HG03565 (cell line): Measurements from ENCODE around the gene CLK4.

Source experiments
- ATAC-seq: cut with Tn5 transposase; IDR thresholded peaks from one replicate; pipeline ENCODE4 v1.9.1; 2021; ENCODE audit warnings: mild to moderate bottlenecking, moderate library complexity; ENCODE audit not compliant: unreplicated experiment

CLK4 gene

DNA sequence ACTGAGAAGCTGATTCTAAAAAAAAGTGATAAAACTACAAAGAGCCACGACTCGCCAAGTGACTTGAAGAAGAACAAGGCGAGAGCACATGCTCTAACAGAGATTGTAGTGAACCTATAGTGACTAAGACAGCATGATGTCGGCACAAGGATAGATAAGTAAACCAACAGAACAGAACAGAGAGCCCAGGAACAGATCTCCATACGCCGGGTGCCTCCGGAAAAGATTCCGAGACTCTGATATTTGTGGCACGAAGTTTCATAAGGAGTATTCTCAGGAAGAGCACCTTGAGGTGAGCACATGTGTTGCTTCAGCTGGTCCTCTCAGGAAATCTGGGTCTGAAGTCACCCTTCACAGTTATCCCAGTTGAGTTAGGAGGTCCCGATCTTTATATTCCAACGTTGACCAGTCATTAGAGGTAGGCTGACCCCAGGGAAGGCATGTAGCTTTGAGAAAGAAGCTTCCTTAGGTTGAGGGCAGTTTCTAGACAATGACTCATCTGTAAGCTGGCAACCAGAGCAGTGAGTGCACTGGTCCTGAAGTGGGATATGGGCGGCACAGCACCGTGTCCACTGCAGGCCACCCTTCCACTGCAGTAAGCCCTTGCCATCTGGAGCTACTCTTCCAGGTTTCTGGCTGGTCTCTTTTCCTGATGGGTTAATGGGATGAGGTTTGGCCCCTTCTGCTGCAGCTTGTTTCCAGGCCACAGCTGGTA lies 13.6 kb upstream of the CLK4 start:
- ATAC-seq, result no peak

DNA sequence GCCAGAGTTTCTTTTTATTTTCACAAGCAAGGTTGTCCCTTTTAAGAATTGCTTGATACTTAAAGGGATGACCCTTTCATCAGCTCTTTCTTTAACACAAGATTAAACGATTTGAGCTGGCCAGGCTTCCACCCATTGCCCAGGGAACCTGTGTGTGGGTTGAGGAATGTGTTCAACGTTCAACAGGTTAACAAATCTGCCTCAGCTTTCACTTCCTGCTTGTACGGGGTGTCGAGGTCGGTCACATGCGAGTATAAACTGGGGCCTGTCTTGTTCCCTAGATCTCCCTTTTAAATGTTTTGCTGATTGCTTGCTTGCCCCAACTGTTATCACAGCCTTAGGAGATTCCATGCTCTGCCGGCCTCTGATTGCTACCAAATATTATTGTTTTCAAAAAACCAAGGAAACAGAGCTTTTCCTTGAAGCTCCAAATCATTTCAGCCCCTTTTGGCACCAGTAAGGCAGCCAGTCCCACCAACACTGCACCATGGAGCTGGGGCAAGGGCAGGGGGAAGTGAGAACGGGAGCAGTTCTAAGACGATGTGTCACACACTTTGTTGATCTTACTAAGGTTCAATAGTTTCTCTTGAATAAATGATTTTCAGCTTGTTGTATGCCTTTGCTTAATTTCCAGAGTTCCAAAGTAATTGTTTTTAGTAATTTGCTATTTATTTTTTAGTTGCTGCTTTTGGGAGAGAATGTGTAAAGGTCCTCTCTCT lies 10.7 kb upstream of the CLK4 start:
- no peak for ATAC-seq

DNA sequence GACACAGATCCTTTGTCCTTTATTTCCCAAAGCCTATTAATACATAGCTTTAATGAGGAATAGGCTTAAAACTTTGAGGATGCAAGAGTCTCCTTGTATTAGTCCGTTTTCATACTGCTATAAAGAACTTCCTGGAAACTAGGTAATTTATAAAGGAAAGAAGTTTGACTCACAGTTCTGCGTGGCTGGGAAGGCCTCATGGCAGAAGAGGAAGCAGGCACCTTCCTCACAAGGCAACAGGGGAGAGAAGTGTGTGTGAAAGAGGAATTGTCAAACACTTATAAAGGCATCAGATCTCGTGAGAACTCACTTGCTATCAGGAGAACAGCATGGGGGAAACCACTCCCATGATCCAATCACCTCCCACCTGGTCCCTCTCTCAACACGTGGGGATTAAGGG lies 5.4 kb upstream of the CLK4 start:
- no peak for ATAC-seq

DNA sequence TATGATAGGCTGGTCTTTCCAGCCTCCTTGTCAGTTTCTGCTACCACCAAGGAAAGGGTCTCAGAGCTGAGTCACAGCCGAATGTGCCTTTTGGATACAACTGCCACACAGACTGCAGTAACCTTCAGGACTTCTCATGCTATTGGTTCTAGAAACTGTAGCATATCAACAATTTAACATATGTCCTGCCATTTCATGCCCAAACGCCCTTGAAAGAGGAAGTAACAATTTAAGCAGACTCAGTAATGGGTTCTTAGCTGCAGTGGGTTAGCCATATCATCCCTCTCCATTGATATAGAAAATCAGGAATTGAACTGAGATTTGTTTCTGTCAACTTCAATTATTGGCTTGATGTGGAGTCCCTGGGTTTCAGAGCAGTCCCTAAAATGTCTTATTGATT lies 4.1 kb upstream of the CLK4 start:
- ATAC-seq, result no peak

DNA sequence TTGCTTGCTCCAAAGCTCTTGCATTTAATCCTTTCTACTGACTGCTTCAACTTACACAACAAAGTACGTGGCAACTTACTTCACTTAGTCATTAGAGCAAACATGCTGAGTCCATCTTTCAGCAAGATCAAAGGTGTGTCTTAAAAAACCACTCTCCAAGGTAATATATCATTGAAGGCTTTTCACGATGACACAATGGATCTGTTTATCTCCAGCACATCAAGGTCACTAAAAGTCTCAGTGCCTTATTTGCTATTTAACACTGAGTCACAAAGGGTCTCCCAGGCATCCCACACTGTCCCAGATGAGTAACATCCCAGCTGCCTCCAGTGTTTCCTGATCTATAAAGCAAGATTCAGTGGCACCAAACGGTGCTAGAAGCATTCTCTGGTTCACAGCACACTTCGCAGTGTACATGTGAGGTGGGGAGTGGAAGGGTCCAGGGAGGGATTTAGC lies 3.7 kb upstream of the CLK4 start:
- no peak for ATAC-seq

DNA sequence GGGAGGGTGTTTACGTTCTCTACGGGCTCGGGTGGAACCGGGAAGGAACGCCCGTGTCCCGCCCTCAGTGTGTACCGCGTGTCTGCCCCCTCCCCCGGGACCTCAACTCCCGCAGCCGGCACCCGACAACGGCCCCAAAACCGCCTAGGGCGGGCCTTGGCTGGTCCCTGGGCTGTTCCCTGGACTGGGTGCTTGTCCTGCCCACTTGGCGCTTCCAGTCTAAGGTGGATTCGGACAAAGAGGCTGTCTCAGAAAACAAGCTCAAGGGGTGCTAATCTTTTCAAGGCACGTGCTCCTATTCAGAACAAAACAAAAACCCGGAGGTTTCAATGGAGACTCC lies 379 bp upstream of the CLK4 start:
- ATAC-seq, result no peak

DNA sequence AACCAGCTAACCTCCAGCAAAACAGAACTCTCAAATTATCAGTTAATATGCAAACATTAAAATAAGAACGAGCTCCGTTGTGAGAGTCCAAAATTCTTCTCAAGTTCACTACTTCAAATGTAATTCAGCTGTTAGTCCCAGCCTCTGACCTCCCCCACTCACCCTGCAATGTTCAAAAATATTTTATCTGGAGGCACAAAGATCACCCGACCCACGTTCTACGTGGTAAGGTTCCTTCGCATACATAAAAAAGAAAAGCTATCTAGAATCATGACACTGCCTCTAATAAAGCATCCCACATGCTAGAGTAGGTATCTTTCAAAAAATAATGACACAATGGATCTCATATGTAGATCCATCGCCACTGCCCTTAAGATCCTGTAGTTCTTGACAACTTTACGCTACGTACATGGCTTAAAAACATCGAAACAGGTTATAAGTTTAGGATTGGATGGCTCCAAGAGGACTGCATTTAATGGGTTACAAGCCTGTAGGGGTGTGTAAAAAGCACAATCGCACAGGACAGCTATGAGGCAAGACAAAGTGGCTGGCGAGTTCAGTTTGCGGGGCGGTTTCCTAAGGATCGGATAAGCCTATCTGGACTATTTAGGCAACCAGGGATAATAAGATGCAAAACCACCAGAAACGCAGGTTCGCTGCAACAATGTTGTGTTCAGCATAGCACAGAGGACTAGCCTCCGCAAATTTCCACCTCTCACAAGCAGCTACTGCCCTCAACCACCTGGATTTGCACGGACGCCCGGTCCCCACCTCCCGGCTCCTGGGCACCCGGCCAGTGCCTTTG lies 969 bp downstream of the CLK4 start:
- ATAC-seq, result peak; percentile 8

DNA sequence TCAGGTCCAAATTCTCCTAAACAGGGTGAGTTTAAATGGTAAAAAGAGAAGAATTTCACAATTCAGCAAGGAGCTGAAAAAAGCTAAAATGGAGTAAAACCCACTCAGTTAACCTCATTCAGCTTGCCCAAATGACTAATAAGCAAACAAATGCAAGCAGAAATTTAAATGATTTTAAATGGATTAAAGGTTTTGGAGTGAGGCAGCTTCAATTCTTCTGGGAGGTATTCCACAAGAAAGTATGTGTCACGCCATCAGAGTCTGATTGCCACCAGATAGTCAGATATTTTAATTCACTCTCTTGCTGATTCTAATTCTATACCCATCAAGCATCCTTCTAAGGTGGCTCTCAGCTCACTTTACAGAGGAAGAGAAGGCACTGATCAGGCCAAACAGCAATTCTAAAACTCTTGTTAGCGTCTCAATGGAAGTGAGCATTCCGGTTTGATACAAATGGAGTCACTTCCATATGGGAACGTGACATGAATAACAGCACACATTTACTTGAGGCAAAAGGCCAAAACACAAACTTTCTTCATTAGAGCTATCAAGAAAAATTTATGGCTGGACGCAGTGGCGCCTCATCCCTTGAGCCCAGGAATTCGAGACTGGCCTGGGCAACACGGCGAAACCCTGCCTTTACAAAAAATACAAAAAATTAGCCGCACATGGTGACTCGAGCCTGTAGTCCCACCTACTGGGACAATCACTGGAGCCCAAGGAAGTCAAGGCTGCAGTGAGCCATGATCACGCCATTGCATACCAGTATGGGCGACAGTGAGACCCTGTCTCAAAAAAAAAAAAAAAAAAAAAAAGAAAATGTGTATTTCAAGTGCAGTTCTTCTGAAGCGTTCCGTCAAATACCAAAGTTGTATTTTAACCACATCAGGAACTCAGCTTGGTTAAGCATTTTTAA lies 2.0 kb downstream of the CLK4 start:
- ATAC-seq, result no peak

DNA sequence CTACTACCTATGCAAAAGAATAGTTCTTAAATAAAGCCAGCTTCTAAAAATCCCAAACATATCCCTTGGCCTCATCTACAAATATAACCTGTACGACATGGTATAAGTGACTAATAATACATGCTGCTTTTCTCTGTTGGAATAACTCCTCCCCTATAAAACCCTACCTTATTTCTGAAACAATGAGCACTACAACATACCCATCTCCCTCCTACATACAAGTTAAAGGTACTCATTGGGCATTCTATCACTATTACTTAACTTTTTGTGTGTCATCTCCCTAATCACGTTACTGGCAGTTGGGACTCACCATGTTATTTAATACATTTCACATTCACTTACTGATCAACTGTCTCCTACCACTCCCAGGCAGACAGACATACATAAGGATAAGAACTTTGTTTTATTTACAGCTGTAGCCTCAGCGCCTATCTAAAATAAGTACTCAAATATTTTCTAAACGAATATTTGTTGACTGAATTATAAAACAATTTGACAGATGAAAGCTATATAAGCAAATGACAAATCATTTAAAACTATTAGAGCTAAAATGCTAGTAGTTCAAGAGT lies 4.1 kb downstream of the CLK4 start:
- no peak for ATAC-seq

DNA sequence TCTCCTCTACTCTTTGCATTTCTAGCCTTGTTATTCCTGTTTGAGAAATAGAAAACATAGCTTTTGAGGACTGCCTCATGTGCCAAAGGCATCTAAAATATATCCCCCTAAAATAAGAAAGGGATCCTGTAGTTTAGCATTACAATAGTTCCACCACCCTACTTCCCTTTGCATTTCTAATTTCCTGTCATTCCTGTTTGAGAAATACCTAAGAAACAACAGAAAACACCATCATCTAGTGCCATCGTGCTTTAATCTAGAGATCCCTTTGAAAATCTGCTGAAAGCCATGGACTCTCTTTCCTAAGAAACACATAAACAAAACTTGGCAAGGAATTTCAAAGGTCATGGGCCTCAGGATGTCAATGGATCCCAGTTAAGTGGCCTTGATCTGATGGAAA lies 7.5 kb downstream of the CLK4 start:
- ATAC-seq, result no peak

DNA sequence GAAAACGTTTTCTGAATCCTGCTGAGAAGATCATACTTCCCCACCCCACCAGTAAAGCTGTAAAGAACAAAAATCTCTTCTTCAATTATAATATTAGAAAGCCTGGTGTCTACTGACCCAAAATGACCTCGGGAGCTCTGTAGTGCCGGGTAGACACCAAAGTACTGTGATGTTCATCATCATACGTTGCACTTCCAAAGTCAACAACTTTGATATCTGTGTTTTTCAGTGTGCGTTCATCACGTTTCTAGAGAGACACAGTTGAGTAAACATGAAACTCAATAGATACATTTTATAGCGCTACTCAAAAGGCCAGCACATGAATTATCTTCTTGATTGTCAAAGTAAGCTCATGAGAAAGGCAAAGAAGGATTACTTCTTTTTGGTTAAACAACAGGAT lies 14.6 kb downstream of the CLK4 start:
- ATAC-seq, result no peak

DNA sequence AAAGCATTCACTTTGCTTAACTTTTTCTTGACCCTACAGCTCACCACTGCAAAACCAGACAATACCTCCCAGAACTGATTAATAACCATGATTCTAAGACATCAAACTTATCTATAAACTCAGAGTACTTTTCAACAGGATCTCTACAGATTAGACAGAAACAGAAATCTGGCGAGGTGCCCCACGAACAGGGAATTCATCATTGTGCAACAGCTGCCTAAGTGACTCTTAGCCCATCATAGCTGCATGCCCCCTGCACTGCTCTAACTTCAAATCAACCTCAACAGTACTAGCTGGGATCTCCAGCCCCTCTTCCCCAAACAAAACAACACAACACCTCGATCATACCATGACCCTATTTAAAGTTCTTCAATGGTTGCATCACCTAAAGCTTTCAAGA lies 20.6 kb downstream of the CLK4 start:
- no peak for ATAC-seq

DNA sequence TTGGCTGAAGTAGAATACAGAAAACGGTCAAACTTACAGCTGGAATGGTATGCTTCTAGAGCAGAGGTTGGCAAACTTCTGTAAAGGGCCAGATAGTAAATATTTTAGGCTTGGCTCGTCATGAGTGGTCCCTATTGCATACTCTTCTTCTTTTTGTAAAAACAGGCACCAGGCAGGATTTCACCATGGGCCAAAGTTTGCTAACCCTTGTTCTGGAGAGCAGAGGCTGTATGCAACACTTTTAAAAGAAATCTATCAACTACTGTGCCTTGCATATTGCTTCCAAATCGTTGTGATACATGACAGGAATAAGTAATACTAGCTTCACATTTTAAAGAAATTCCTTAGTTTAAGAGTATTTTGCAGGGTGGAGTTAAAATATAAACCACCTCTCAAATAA lies 21.1 kb downstream of the CLK4 start:
- ATAC-seq, result no peak

DNA sequence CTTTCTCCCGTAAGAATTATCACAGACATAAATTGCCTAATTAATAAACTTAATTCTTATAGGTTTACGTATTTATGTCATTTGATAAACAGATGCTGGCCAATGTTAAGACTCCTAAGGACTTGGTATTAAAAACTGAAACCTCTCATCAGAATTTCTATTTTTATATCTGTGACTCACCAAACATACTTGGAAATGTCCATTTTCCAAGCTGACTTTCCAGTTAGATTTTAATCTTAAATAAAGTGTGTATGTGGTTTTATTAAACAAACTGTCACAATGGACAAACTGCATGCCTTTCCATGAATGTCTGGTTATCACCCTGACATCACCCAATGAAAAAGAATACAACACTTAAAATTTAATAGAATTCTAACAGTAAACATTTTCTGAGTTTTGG lies 24.1 kb downstream of the CLK4 start:
- no peak for ATAC-seq

DNA sequence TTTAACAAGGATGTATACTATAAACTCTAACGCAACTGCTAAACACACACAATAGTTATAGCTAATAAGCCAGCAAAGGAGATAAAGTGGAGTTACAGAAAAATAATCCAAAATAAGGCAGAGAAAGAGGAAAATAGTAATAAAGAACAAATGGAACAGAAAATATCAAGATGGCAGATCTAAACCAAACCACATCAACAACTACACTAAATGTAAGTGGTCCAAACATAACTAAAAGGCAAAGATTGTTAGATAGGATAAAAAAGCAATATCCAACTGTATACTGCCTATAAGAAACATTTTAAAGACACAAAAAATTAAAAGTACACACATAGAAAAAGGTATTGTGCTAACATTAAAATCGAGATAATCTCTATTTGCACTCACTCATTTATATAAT lies 31.1 kb downstream of the CLK4 start:
- ATAC-seq, result no peak

DNA sequence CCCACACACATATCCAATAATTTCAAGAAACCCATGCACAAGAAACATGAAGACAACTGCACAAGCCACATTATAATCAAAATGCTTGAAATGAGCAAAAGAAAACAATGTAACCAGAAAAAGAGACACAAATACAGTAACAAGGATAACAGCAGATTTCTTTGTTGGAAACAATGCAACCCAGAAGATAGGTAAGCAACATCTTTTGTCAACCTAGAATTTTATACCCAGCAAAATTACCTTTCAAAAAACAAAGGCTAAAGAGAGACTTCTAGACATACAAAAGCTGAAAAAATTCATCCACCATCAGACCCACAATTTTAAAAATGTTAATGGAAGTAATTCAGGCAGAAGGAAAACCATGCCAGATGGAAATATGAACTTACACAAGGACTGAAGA lies 31.7 kb downstream of the CLK4 start:
- ATAC-seq, result no peak

DNA sequence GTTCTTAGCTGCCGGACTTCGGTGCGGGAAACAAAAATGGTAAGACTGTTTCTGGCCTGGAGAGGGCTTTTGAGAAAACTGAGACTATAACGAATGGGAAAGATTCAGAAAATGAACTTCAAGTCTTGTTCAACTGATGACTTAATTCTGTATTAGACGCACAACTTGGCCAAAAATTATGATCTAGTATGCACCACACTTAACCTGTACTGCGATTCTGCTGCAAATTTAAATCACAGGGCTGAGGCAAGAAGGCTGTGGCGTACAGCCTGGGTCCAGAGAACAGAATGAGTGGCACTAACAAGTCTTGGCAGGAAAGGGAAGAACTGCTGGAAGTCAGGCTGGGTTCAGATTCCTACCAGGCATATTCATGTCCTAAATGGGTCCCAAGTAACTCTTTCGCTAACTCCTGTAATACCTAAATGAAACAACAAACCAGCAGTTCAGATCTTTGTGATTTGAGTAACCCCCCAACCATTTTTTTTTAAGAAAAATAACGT lies 35.9 kb downstream of the CLK4 start:
- ATAC-seq, result no peak

DNA sequence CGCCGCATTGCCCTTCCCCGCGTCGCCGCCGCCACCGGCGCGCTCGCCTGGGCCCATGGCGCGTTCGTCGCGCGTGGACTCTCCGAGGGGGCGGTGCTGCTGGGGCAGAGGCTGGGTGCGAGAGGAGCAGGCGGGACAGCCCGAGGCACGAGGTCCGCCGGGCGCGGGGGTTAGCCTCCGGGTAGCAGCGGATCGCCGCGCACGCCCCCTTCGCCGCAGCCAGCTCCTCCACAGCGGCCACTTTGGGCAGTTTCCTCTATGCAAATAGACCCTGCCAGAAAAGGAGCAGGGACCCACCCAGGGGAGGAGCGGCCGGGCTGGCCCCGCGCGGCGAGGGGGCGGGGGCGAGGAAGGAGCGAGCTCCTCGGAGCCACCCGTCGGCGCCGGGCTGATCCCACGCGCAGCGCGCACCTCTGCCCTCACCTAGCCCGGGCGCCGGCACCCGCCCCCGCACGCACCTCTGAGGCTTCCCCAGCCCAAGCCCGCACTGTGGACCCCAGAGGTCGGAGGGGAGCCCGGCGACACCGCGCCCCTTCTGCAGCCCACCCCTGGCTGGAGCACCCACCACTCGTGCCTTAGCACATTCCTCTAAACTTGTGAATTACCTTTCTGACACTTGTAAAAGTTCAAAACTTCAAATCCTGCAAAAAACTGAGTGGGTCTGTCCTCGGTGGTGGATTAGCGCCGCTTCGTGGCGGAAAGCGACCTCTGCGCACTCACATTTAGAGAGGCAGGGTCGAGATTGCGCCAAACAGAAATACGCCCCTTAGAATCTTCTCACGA lies 36.5 kb downstream of the CLK4 start, which contains the start of gene COL23A1:
Gene COL23A1, minus strand, starts transcription at position 253 of the 783 bp plus-strand sequence.
- ATAC-seq, result no peak
